GM04503 (cell line): Measurements from ENCODE around the gene PTBP3.
"Not testable (repeated sequence)": the region's sequence is repeated elsewhere in the genome, so short reads cannot be mapped to it uniquely, and the experiment has no call there.

Experiments used
- DNase-seq: peaks from one replicate; pipeline ENCODE4 v3.0.0-alpha.2; 2012; ENCODE audit warnings: low read depth

The PTBP3 gene, protein sequence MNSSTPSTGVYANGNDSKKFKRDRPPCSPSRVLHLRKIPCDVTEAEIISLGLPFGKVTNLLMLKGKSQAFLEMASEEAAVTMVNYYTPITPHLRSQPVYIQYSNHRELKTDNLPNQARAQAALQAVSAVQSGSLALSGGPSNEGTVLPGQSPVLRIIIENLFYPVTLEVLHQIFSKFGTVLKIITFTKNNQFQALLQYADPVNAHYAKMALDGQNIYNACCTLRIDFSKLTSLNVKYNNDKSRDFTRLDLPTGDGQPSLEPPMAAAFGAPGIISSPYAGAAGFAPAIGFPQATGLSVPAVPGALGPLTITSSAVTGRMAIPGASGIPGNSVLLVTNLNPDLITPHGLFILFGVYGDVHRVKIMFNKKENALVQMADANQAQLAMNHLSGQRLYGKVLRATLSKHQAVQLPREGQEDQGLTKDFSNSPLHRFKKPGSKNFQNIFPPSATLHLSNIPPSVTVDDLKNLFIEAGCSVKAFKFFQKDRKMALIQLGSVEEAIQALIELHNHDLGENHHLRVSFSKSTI

DNA sequence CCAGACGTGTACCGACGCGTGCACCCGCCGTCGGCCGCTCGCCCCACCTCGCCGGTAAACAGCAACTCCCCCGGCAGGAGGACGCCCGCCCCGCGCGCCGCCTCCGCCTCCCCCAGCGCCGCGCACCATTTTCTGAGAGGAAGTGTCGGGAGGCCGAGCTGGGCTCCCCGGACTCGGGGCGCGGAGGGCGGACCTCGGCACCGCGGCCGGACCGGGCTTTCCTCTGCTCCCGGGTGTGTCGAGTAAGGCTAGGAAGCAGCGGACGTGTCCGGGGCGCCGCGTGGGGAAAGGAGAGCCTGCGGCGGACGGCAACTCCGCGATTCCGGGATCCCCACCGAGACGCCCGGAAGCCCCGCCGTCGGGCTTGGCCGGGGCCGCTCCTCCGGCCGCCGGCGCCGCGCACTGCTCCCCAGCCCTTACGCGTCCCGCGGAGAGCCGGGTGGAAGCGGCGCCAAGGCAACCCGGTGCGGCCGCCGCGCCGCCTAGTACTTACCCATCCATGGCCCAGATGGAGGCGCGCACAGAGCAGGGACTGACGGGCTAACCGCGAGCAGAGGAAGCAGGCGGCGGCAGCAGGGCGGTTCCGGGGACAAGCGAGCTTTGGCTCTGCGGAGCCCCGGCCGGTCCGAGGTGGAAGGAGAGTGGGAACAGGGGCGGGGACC lies at the start of gene PTBP3:
TSS of gene PTBP3 (minus strand) at position 643 of the 662 bp plus-strand sequence. CDS start 35,754 bp downstream, outside the sequence.
- no peak for DNase-seq

DNA sequence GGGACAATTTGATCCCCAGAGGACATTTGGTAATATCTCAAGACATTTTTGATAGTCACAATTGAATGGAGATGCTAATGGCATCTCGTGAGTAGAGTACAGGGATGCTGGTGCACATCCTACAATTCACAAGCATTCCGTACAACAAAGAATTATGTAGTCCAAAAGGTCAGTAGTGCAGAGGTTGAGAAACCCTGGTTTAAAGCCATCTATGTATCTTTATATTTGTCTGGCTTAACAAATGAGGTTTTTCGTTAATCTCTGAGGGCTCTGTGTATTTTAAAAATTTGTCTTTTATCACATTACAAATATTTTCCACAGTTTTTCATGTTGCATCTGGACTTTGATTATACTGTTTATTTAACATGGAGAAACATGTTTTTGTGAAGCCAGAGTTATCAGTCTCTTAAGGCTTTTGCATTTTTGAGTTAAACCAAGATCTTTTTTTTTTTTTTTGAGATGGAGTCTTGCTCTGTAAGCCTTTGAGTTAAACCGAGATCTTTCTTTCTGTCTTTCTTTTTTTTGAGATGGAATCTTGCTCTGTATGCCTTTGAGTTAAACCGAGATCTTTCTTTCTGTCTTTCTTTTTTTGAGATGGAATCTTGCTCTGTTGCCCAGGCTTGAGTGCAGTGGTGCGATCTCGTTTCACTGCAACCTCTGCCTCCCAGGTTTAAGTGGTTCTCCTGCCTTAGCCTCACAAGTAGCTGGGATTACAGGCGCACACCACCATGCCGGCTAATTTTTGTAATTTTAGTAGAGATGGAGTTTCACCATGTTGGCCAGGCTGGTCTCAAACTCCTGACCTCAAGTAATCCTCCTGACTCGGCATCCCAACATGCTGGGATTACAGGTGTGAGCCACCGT lies 49.3 kb upstream of the PTBP3 start:
- no peak for DNase-seq

DNA sequence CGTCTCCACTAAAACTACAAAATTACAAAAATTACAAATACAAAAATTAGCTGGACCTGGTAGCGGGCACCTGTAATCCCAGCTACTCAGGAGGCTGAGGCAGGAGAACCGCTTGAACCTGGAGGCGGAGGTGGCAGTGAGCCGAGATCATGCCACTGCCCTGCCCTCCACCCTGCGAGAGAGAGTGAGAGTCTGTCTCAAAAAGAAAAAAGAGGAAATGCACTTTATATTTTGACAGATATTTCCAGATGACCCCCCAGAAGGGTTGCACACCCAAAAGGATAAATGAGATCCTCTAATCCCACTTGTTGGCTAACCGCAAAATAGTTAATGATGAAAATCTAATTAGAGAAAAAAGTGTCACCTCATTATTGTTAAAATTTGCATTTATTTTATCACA lies 48.6 kb upstream of the PTBP3 start:
- DNase-seq, result no peak

DNA sequence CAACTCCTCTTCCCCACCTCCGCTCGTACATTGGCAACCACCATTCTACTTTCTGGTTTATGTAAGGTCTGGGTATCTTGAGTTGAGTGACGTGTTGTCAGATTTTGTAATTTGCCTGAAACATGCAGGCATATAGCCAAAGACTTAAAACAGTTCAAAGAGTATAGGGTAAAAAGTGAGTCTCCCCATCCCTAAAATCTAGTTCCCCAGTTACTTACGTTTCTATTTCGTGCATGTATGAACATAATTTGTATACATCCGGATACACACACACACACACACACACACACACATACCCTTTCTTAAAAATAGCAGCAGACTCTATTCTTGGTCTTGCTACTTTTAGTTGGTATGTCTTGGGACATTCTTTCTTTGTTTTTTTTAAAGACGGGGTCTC lies 47.4 kb upstream of the PTBP3 start:
- DNase-seq, result no peak

DNA sequence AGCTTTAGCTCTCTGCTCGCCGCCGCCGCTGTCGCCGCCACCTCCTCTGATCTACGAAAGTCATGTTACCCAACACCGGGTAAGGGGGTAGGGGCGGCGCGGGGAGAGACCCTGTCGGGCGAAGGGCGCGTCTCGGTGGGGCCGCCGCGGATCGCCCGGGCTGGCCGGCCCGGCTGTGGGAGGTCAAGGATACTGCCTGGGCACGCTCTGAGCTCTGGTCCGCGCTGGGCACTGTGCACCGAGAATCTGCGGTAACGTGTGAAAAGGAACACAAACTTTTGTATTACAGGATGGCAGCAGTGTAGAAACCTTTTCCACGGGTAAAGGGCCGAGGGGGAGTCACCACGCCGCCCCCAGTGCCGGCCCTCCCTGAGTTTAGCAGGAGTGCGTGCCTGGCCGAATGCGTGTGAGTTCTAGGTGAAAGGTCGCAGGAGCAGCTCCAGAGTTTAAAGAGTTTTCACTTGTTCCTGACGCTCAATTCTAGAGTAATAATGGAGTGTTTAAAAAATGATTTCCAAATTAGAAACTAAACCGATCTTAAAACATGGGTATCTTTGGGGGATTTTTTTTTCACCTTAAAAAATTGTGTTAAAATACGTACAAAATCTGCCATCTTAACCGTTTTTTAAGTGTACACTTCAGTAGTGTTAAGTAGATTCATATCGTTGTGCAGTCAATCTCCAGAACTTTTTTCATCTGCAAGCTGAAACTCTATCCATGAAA lies 46.8 kb upstream of the PTBP3 start, which contains the start of gene HSDL2:
TSS of gene HSDL2 (plus strand) at position 7 of the 723 bp plus-strand sequence. CDS start at position 63, 56 bp downstream.
- no peak for DNase-seq

DNA sequence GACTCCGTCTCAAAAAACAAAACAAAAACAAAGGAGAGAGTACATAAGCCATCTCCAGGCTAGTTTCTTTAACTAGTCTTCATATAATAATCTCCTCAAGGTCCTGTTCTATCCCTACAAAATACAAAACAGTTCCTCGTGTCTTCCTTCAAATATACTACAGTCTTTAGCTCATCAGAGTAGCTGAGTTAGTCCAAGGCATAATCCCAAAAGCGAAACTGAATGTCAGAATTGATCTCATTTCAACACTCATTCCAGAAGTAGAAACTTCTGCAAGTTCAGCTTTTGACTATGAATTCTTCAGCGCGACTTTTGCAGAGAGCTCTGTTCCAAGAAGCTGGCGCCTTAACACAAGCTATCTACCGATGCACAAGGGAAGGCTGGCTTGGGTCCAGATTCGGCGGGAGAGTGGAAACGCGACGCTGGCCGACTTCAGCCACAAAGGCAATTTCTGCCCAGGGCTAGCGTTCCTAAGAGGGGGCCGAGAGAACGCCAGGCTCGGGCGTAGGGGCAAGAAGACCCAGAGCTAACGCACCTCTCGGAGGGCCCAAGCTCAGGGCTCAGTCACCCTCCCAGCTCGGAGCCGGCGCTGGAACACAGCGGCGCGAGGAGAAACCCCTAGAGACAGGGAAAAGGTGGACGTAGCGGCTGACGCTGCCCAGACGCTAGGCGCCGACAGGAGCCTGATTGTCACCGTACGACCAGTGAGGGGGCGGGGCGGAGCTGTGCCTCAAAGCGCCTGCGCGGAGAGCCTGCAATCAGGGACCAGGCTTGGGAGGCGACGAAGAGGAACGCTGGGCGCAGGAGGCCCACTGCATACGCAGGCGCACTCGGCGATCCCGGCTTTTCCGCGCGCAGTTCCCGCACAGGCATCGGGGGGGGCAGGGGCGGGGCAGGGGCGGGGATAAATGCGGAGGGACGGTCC lies 46.0 kb upstream of the PTBP3 start:
- DNase-seq, result peak; percentile 82

DNA sequence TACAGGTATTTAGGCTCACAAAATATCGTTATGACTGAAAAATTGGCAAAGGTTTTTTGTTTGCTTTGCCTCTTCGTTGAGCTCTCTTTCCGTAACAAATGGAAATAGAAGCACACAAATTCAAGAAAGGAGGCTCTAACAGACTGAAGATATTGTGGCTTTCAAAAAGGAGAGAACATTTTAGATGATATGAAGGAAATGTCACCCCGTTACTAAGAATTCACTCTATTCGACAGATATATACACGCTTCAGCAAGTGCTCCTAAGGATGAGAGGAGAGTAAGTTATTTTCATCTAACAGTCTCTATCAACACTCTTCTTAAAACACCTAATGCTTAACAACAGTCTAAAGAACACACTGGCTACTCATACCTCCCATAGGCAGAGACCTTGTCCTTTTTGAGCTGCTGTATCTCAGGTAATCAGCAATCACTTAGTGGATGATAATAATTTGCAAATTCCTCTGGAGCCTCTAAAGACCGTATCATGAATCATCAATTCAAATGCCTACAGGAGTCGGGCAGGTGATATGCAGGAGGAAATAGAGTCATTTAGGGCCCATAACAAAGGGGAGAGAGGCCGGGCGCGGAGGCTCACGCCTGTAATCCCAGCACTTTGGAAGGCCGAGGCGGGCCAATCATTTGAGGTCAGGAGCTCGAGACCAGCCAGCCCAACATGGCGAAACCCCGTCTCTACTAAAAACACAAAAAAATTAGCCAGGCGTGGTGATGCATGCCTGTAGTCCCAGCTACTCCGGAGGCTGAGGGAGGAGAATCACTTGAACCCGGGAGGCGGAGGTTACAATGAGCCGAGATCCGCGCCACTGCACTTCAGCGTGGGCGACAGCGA lies 45.1 kb upstream of the PTBP3 start:
- DNase-seq, result no peak

DNA sequence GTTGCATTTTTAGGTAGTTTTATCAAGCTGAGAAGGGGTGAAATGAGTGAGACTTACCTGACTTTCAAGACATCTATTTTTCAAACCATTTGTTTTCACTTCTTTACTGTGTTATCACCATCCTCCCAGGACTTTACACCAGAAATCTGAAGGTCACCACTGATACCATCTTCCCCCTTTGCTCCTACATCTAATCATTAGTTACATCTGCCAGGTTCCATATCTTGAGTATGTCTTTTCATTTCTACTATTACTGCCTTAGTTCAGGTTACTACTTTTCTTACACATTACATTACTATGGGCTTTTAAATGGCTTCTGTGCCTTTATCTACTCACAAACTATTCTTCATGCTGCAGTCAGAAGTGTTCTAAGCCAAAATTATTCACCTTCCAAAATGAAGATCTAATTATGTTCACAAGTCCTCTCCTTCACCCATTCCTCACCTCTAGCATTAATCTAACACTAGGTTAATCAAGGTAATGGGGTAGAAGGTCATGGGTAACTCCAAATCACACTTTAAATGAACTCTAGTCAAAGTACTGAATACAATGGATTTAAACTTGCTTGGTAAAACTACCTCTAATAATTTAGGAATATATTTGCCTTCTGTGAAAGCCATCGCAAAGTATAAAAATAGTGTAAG lies 44.4 kb upstream of the PTBP3 start:
- DNase-seq, result no peak

DNA sequence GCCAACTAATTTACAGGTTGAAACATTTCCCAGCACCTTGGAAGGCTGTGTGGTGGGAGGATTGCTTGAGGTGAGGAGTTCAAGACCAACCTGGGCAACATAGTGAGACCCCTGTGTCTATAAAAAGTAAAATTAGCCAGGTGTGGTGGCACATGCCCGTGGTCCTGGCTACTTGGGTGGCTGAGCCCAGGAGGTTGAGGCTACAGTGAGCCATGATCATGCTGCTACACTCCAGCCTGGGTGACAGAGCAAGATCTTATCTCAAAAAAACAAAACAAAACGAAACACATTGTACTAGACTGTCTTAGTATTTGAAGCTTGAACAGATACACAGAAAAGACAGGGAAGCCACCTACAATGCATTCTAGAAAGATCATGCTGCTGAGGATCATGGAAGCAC lies 43.7 kb upstream of the PTBP3 start:
- DNase-seq, result no peak

DNA sequence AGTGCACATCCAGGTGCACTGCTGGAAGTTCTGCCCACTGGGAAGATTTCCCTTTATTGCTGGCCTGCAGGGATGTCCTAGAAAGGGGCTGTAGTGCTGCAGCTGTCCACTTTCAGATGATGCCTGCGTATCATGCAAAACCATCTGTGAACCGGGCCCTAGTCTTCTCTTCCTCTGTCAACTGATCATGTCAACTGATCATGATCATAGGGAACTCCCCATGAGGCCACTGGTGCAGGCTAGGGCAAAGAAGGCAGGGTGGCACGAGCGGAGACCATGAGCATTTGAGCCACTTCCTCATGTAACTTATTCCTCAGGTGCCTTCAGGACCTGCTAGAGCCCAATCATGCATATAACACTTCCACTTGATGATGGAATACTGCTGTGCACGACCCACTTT lies 41.9 kb upstream of the PTBP3 start:
- no peak for DNase-seq

DNA sequence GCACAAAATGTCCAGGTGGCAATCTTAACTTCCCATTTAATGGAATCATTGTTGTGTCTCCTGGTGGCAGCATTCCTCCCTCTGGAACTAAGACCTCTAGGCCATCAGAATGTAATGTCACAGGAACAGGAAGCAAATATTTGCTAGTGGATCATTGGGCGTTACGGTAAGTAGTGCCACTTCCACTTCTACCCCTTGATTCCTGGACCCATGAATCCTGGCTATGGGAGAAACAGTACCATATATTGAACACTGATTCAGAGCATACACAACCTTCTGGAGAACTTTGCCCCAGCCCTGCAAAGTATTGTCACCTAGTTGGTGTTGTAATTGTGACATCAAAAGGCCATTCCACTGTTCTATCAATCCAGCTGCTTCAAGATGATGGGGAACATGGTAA lies 40.8 kb upstream of the PTBP3 start:
- not testable (repeated sequence) for DNase-seq

DNA sequence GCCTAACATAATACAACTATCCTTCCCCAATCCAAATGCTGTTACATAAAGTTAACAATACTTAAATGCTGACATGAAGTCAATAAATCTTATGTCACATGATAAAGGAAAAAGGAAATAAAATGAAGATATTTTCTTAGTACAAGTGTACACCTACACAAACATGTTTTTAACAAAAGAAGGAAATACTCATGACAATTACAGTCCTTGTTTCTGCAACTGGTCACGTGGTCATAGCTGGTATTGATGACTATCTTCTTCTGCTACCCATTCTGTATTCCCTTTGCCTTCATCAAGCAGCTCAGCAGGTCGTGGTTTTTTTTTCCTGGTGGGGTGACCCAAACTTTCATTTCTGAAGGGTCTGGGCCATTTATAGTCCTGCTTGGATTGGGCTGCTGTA lies 40.2 kb upstream of the PTBP3 start:
- DNase-seq, result not testable (repeated sequence)

DNA sequence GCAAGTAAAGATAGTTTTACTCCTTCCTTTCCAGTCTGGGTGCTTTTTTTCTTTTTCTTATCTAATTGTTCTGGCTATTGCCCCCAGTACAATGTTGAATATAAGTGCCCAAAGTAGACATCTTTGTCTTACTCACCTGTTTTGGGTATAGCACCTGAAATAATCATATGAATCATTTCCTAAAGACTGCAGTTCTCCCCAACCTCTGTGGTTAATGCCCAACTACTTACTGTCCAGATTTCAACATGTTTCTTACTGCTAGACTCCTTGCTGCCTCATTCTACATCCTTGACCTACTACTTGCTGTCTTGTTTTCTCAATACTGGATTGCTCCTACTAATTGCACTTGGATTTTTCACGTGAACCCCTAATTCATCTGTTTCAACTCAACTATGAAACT lies 37.6 kb upstream of the PTBP3 start:
- no peak for DNase-seq

DNA sequence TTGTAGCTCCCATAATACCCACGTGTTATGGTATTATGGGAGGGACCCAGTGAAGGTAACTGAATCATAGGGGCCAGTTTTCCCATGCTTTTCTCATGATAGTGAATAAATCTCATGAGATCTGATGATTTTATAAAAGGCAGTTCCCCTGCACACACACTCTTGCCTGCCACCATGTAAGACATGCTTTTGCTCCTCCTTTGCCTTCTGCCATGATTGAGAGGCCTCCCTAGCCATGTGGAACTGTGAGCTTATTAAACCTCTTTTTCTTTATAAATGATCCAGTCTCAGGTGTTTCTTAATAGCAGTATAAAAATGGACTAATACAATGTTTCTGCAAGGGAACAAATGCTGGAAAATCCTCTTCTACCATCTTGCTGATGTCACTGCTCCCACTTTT lies 36.4 kb upstream of the PTBP3 start:
- no peak for DNase-seq

DNA sequence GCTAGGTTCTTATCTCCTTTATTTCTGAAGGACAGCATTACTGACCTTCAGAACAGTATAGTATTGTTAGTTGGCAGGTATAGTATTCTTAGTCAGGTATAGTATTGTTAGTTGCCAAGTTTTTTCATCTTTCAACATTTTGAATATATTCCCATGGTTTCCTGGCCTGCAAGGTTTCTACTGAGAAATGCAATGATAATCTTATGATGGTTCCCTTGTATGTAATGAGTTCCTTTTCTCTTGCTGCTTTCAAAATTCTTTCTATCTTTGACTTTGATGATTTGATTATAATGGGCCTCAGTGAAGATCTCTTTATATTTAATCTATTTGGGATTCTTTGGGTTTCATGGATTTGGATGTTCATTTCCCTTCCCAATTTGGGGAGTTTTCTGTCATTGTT lies 34.0 kb upstream of the PTBP3 start:
- DNase-seq, result no peak

DNA sequence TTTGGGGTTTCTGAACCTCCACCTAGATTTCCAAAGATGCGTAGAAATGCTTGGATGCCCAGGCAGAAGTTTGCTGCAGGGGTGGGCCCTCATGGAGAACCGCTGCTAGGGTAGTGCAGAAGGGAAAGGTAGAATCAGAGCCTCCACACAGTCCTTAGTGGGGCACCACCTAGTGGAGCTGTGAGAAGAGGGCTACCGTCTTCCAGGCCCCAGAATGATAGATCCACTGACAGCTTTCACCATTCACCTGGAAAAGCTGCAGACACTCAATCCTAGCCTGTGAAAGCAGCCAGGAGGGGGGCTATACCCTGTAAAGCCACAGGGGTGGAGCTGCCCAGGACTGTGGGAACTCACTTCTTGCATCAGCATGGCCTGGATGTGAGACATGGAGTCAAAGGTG lies 33.2 kb upstream of the PTBP3 start:
- no peak for DNase-seq

DNA sequence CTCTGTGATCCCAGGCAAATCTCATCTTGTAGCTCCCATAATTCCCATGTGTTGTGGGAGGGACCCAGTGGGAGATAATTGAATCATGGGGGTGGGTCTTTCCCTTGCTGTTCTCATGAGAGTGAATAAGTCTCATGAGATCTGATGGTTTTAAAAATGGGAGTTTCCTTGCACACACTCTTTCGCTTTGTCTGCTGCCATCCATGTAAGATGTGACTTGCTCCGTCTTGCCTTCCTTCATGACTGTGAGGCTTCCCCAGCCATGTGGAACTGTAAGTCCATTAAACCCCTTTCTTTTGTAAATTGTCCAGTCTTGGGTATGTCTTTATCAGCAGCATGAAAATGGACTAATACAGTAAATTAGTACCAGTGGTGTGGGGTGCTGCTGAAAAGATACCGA lies 31.8 kb upstream of the PTBP3 start:
- not testable (repeated sequence) for DNase-seq

DNA sequence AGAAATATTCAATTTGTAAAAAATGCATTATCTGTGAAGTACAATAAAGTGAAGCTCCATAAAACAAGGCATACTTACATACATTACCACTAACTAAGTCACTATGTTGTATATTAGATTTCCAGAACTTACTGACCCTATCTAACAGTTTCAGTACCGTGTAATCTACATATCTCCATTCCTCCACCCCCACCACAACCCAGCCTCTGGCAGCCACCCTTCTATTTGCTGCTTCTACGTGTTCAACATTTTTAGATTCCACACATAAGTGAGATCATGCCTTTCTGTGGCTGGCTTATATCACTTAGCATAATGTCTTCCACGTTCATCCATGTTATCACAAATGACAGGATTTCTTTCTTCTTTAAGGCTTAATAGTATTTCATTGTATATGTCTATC lies 31.3 kb upstream of the PTBP3 start:
- DNase-seq, result no peak

DNA sequence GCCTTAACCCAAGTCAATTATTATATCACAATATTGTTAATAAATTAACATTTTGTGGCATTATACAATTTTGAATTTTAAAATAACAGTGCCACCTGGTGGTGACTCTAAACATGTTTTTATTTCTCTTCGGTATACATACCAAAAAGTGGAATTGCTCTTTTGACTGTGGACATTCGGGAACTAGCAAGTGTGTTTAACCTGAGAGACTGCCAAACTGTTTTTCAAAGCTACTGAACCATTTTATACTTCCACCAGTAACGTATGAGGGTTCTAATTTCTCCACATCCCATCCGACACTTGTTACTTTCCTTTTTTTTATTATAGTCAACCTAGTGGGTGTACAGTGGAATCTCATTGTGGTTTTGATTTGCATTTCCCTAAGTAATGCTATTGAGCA lies 28.2 kb upstream of the PTBP3 start:
- no peak for DNase-seq
